ENCODE measurements around the gene RUSC1. TPM values are rescaled to one million over a fixed set of nuclear protein-coding genes. Genes with fewer than 3 reads are reported as not detected.

The RUSC1 gene
- total RNA-seq, 2 experiments from 2014 or later, result 23.2 to 28.5 TPM

GRCh38 chr1:155304558-155305063, 16.1 kb upstream of the RUSC1 start:
- H3K9me3 Mint-ChIP-seq, result no peaks in the 10 kb centered on the region
- peaks cover 1% of the 10 kb centered on the region for H3K4me1 Mint-ChIP-seq
- peaks cover 2% of the 10 kb centered on the region for H3K27me3 Mint-ChIP-seq
- H3K27ac Mint-ChIP-seq, result no peak overlapping the region
- ATAC-seq (ENCODE audit: low read depth) (no peak), DNase-seq (no peak)
- POLR2A ChIA-PET, result no interaction called here
- no peak overlapping the region for H3K4me3 Mint-ChIP-seq
- H3K36me3 Mint-ChIP-seq, result no peaks in the 10 kb centered on the region

GRCh38 chr1:155305881-155306391, 14.8 kb upstream of the RUSC1 start:
- POLR2A ChIA-PET, result interaction anchor here (1.1 kb wide), 1 partner anchor 33 kb away, joined by 3 read pairs; the partner anchor contains the start of gene CLK2
- Mint-ChIP-seq H3K4me3 (no peak overlapping the region), H3K27ac (peak overlapping the region; percentile 48), H3K27me3 (peaks cover 2% of the 10 kb centered on the region), H3K4me1 (peaks cover 9% of the 10 kb centered on the region), H3K36me3 (peaks cover 4% of the 10 kb centered on the region), H3K9me3 (no peaks in the 10 kb centered on the region)
- DNase-seq (no peak), ATAC-seq (ENCODE audit: low read depth) (no peak)

- Mint-ChIP-seq H3K4me3 (peak overlapping the region; percentile 33), H3K36me3 (peaks cover 15% of the 10 kb centered on the region), H3K27ac (peak overlapping the region; percentile 99), H3K4me1 (peaks cover 20% of the 10 kb centered on the region), H3K27me3 (peaks cover 2% of the 10 kb centered on the region), H3K9me3 (no peaks in the 10 kb centered on the region)
- ATAC-seq (ENCODE audit: low read depth) (no peak), DNase-seq (no peak)
- POLR2A ChIA-PET, result interaction anchor here (0.6 to 1.5 kb wide), 4 partner anchors 15 to 80 kb away, joined by 3 to 22 read pairs (median 3); partner anchors contain the start of gene RUSC1
Observed at GRCh38 chr1:155307247-155307740, 13.4 kb upstream of the RUSC1 start.

GRCh38 chr1:155308493-155309422, 11.9 kb upstream of the RUSC1 start, which contains the start of gene FDPS:
Gene FDPS, plus strand, starts transcription at chr1:155308866. Its CDS starts 924 bp downstream, at chr1:155309790.
- Mint-ChIP-seq H3K27me3 (peaks cover 2% of the 10 kb centered on the region), H3K9me3 (no peaks in the 10 kb centered on the region), H3K36me3 (peaks cover 28% of the 10 kb centered on the region), H3K4me3 (peak within 1 kb of the TSS; percentile 98), H3K27ac (peak within 1 kb of the TSS; percentile 99), H3K4me1 (peaks cover 26% of the 10 kb centered on the region)
- DNase-seq, result peak; percentile 91
- peak; percentile 100 for ATAC-seq (ENCODE audit: low read depth)
- POLR2A ChIA-PET, result interaction anchor here (0.6 to 2.1 kb wide), 9 partner anchors 14 to 136 kb away, joined by 3 to 22 read pairs (median 6); partner anchors contain the start of genes CLK2, KRTCAP2, RUSC1 and SCAMP3

- H3K4me3 Mint-ChIP-seq, result peak overlapping the region; percentile 98
- no peak for DNase-seq
- no peaks in the 10 kb centered on the region for H3K9me3 Mint-ChIP-seq
- H3K36me3 Mint-ChIP-seq, result peaks cover 28% of the 10 kb centered on the region
- POLR2A ChIA-PET, result interaction anchor here (0.6 to 2.1 kb wide), 2 partner anchors 14 to 52 kb away, joined by 3 to 6 read pairs; no protein-coding TSS in a partner anchor
- H3K4me1 Mint-ChIP-seq, result peaks cover 26% of the 10 kb centered on the region
- H3K27me3 Mint-ChIP-seq, result no peaks in the 10 kb centered on the region
- H3K27ac Mint-ChIP-seq, result peak overlapping the region; percentile 99
- no peak for ATAC-seq (ENCODE audit: low read depth)
Observed at GRCh38 chr1:155309423-155310021, 11.2 kb upstream of the RUSC1 start.

- POLR2A ChIA-PET, result no interaction called here
- DNase-seq (no peak), ATAC-seq (ENCODE audit: low read depth) (no peak)
- Mint-ChIP-seq H3K27ac (no peak overlapping the region), H3K27me3 (no peaks in the 10 kb centered on the region), H3K4me1 (peaks cover 31% of the 10 kb centered on the region), H3K4me3 (no peak overlapping the region), H3K36me3 (peaks cover 32% of the 10 kb centered on the region), H3K9me3 (no peaks in the 10 kb centered on the region)
Observed at GRCh38 chr1:155313261-155313660, 7.4 kb upstream of the RUSC1 start.

GRCh38 chr1:155316922-155317321, 3.8 kb upstream of the RUSC1 start:
- POLR2A ChIA-PET, result interaction anchor here (1.7 kb wide), 1 partner anchor 55 kb away, joined by 5 read pairs; the partner anchor contains the start of gene SCAMP3
- Mint-ChIP-seq H3K27me3 (no peaks in the 10 kb centered on the region), H3K36me3 (peaks cover 35% of the 10 kb centered on the region), H3K4me1 (peaks cover 41% of the 10 kb centered on the region), H3K9me3 (no peaks in the 10 kb centered on the region), H3K4me3 (no peak overlapping the region), H3K27ac (no peak overlapping the region)
- no peak for ATAC-seq (ENCODE audit: low read depth)
- DNase-seq, result no peak

GRCh38 chr1:155318082-155318481, 2.6 kb upstream of the RUSC1 start:
- DNase-seq, result no peak
- ATAC-seq (ENCODE audit: low read depth), result no peak
- POLR2A ChIA-PET, result interaction anchor here (0.9 to 1.7 kb wide), 2 partner anchors 45 to 56 kb away, joined by 4 to 5 read pairs; partner anchors contain the start of genes CLK2 and SCAMP3
- Mint-ChIP-seq H3K27me3 (no peaks in the 10 kb centered on the region), H3K9me3 (no peaks in the 10 kb centered on the region), H3K4me3 (no peak overlapping the region), H3K4me1 (peaks cover 42% of the 10 kb centered on the region), H3K36me3 (peaks cover 25% of the 10 kb centered on the region), H3K27ac (no peak overlapping the region)

GRCh38 chr1:155319536-155319935, 1.2 kb upstream of the RUSC1 start:
- no peaks in the 10 kb centered on the region for H3K9me3 Mint-ChIP-seq
- no peak overlapping the region for H3K27ac Mint-ChIP-seq
- H3K4me3 Mint-ChIP-seq, result no peak overlapping the region
- DNase-seq (no peak), ATAC-seq (ENCODE audit: low read depth) (no peak)
- peaks cover 19% of the 10 kb centered on the region for H3K36me3 Mint-ChIP-seq
- POLR2A ChIA-PET, result interaction anchor here (1.6 kb wide), 1 partner anchor 68 kb away, joined by 6 read pairs; no protein-coding TSS in a partner anchor
- peaks cover 38% of the 10 kb centered on the region for H3K4me1 Mint-ChIP-seq
- H3K27me3 Mint-ChIP-seq, result no peaks in the 10 kb centered on the region

GRCh38 chr1:155320252-155320651, 442 bp upstream of the RUSC1 start:
- POLR2A ChIA-PET, result interaction anchor here (0.6 to 5.2 kb wide), 5 partner anchors 10 to 69 kb away, joined by 3 to 22 read pairs (median 4); partner anchors contain the start of genes ENTREP3 and FDPS
- H3K27ac Mint-ChIP-seq, result peak overlapping the region; percentile 8
- H3K36me3 Mint-ChIP-seq, result peaks cover 17% of the 10 kb centered on the region
- peaks cover 38% of the 10 kb centered on the region for H3K4me1 Mint-ChIP-seq
- ATAC-seq (ENCODE audit: low read depth) (no peak), DNase-seq (no peak)
- peak overlapping the region; percentile 66 for H3K4me3 Mint-ChIP-seq
- no peaks in the 10 kb centered on the region for H3K27me3 Mint-ChIP-seq
- H3K9me3 Mint-ChIP-seq, result no peaks in the 10 kb centered on the region

- Mint-ChIP-seq H3K36me3 (peaks cover 17% of the 10 kb centered on the region), H3K9me3 (no peaks in the 10 kb centered on the region), H3K27me3 (no peaks in the 10 kb centered on the region), H3K4me1 (peaks cover 44% of the 10 kb centered on the region), H3K4me3 (peak overlapping the region; percentile 90), H3K27ac (peak overlapping the region; percentile 51)
- ATAC-seq (ENCODE audit: low read depth), result no peak
- DNase-seq, result no peak
- POLR2A ChIA-PET, result interaction anchor here (0.5 to 5.2 kb wide), 10 partner anchors 11 to 241 kb away, joined by 3 to 36 read pairs (median 4); partner anchors contain the start of genes ASH1L, FDPS and SCAMP3
Observed at GRCh38 chr1:155321639-155322503, 1.2 kb downstream of the RUSC1 start.

- Mint-ChIP-seq H3K9me3 (no peaks in the 10 kb centered on the region), H3K36me3 (peaks cover 17% of the 10 kb centered on the region), H3K4me3 (peak overlapping the region; percentile 90), H3K27me3 (no peaks in the 10 kb centered on the region), H3K27ac (no peak overlapping the region), H3K4me1 (peaks cover 42% of the 10 kb centered on the region)
- no peak for ATAC-seq (ENCODE audit: low read depth)
- POLR2A ChIA-PET, result interaction anchor here (0.5 to 5.2 kb wide), 11 partner anchors 11 to 128 kb away, joined by 3 to 36 read pairs (median 4); partner anchors contain the start of genes FDPS and SCAMP3
- no peak for DNase-seq
Observed at GRCh38 chr1:155322571-155322952, 1.9 kb downstream of the RUSC1 start.

All from activated naive CD8-positive, alpha-beta T cell treated with anti-CD3 and anti-CD28 coated beads, Interleukin-2, amount 10 ng/mL, durations not matched to agents 7 days and 5 days (primary cell).